ENCODE results near the gene LRRC4. TPM values are rescaled to one million over a fixed set of nuclear protein-coding genes. Genes with fewer than 3 reads are reported as not detected.

Gene LRRC4
- total RNA-seq, 4 donors from 2014 or later = 0.96 to 4.7 (median 1.8) TPM

- no peak for DNase-seq (ENCODE audit: low spot score)
- no peak for ATAC-seq (ENCODE audit: low FRiP score)
- no peak for TF ChIP-seq CTCF (IDR thresholded peaks at IDR 0.05)
These were observed 22.5 kb downstream of the LRRC4 start for GRCh38 chr7:128008744-128009143.

GRCh38 chr7:128008141-128008540 lies 23.1 kb downstream of the LRRC4 start:
- no peak for DNase-seq (ENCODE audit: low spot score)
- no peak for ATAC-seq (ENCODE audit: low FRiP score)
- no peak for TF ChIP-seq CTCF (IDR thresholded peaks at IDR 0.05)

GRCh38 chr7:128007303-128007680 lies 23.9 kb downstream of the LRRC4 start:
- DNase-seq (ENCODE audit: low spot score) (no peak), ATAC-seq (ENCODE audit: low FRiP score) (no peak)
- TF ChIP-seq CTCF (IDR thresholded peaks at IDR 0.05) = no peak

- no peak for ATAC-seq (ENCODE audit: low FRiP score)
- TF ChIP-seq CTCF (IDR thresholded peaks at IDR 0.05) = no peak
- no peak for DNase-seq (ENCODE audit: low spot score)
These were observed 24.5 kb downstream of the LRRC4 start for GRCh38 chr7:128006550-128007302.

GRCh38 chr7:128005759-128006159 lies 25.5 kb downstream of the LRRC4 start:
- no peak for ATAC-seq (ENCODE audit: low FRiP score)
- DNase-seq (ENCODE audit: low spot score) = no peak
- no peak for TF ChIP-seq CTCF (IDR thresholded peaks at IDR 0.05)

GRCh38 chr7:128005117-128005516 lies 26.1 kb downstream of the LRRC4 start:
- no peak for TF ChIP-seq CTCF (IDR thresholded peaks at IDR 0.05)
- DNase-seq (ENCODE audit: low spot score) (no peak), ATAC-seq (ENCODE audit: low FRiP score) (no peak)

GRCh38 chr7:128004623-128005022 lies 26.6 kb downstream of the LRRC4 start:
- no peak for ATAC-seq (ENCODE audit: low FRiP score)
- TF ChIP-seq CTCF (IDR thresholded peaks at IDR 0.05) = no peak

More at GRCh38 chr7:128004623-128005022, 26.6 kb downstream of the LRRC4 start:
- no peak for DNase-seq (ENCODE audit: low spot score)

All from omental fat pad (tissue), 4 donors.